Coronary artery (tissue), 2 donors: Measurements from ENCODE around the gene PSMD13.

Experiments
- DNase-seq: peaks from one replicate; pipeline ENCODE4 v3.0.0-alpha.2; 2017; ENCODE audit warnings: low spot score
- H3K27ac ChIP-seq, 2 donors: fragments of 200-600 bp; sonication (generic); one replicate each; pipeline ENCODE4 v1.5.1; 2016 to 2019
- H3K4me3 ChIP-seq: fragments of 200-600 bp; sonication (generic); 2 replicates; pipeline ENCODE4 v1.5.1; 2016; ENCODE audit warnings: mild to moderate bottlenecking, moderate library complexity
- CTCF ChIP-seq: fragments of 200-600 bp; sonication (generic); IDR thresholded peaks from one replicate; pipeline ENCODE4 v1.5.1; 2019; ENCODE audit warnings: antibody characterized with exemption

PSMD13 gene

GRCh38 chr11:197741-198235, 39.0 kb upstream of the PSMD13 start:
- DNase-seq: peak; percentile 66
- Histone ChIP-seq H3K27ac (no peak overlapping the region), H3K4me3 (no peak overlapping the region)
- TF ChIP-seq CTCF: no peak

GRCh38 chr11:198236-198806, 38.5 kb upstream of the PSMD13 start:
- Histone ChIP-seq H3K27ac (no peak overlapping the region), H3K4me3 (no peak overlapping the region)
- TF ChIP-seq CTCF: no peak
- DNase-seq: peak; percentile 67

DNA sequence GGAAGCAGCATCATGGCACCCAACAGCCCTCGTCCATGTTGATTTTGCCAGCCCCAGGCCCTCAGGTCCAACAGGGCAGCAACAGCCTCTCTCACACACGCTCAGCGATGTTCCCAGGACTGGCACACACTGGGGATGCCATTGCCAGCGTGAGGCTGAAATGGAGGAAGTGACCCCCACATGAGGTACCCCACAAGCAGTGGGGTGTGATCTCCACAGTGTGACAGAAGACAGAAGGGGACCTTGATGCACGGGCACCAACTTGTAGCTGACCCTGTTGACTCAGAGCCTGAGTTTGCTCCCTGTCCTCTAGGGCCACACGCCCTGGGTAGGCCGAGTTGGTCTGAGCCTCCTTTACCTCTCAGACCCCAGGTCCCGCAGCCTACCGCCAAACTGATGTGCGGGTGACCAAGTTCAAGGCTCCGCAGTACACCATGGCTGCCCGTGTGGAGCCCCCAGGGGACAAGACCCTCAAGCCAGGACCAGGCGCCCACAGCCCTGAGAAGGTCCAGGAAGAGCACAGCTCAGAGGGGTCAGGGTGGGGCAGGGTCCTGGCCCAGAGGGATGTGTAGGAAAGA, 37.7 kb upstream of the PSMD13 start:
- TF ChIP-seq CTCF: no peak
- DNase-seq: peak; percentile 55

GRCh38 chr11:199782-200181, 37.0 kb upstream of the PSMD13 start:
- Histone ChIP-seq H3K27ac (no peak overlapping the region), H3K4me3 (no peak overlapping the region)
- TF ChIP-seq CTCF: no peak
- DNase-seq: peak; percentile 65

More for the DNA sequence above, 37.7 kb upstream of the PSMD13 start:
- no peak overlapping the region for H3K4me3 ChIP-seq
- H3K27ac ChIP-seq: no peak overlapping the region

DNA sequence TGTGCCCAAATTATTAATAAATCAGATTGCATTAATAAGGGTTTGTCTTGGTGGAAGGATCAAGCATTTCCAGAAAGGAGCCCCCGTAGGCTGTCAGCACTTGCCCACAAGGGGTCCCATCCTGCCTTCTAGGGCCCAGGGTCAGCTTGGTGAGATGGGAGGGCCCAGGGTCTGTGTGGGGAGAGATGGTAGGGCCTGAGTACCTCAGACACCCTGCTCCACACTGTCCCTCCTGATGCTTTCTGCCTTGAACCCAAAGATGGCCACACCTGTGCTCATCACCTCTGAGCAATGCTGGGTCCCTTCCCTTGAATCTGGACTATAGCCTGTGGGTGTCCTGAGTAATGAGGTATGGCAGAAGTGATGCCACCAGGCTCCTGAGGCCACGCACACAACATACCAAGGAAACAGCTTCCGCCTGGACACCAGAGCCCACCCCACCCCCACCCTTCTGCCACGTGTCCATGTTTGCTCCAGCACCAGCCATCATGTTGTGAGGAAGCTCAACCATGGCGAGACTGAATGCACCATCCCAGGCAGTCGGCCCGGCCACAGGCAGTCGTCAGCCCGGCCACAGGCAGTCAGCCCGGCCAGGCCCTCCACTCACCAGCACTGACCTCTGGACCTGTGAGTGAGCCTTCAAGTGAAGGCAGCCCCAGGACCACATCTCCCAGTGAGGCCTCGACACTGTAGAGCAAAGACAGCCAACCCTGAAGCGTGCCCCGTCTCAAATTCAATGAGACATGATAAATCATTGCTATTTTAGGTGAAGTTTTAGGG, 36.4 kb upstream of the PSMD13 start:
- Histone ChIP-seq H3K4me3 (no peak overlapping the region), H3K27ac (no peak overlapping the region)
- peak; percentile 69 for DNase-seq
- no peak for TF ChIP-seq CTCF

DNA sequence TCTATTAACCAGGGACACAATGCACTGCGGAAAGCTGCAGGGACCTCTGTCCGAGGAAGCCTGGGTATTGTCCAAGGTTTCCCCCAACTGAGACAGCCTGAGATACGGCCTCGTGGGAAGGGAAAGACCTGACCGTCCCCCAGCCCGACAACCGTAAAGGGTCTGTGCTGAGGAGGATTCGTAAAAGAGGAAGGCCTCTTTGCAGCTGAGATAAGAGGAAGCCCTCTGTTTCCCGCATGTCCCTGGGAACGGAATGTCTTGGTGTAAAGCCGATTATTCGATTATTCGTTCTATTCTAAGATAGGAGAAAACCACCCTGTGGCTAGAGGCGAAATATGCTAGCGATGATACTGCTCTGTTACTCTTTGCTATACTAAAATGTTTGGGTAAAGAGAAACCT, 34.8 kb upstream of the PSMD13 start:
- Histone ChIP-seq H3K27ac (no peak overlapping the region), H3K4me3 (no peak overlapping the region)
- DNase-seq: peak; percentile 45
- no peak for TF ChIP-seq CTCF

DNA sequence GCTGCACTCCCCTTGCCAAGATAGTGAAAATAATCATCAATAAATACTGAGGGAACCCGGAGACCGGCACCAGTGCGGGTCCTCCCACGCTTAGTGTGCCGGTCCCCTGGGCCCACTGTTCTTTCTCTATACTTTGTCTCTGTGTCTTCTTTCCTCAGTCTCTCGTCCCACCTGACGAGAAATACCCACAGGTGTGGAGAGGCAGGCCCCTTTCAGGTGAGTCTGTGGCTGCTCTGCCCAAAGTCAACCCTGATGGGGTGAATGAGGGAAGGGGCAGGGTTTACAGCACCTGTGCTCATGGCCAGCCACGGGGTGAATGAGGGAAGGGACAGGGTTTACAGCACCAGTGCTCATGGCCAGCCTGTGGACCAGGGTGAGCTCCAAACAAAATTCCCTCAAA, 34.3 kb upstream of the PSMD13 start:
- peak; percentile 62 for DNase-seq
- Histone ChIP-seq H3K4me3 (no peak overlapping the region), H3K27ac (no peak overlapping the region)
- TF ChIP-seq CTCF: no peak
